Kidney tubule cell (primary cell): ENCODE measurements around the gene BAIAP2L1.
"Not testable (repeated sequence)": the region's sequence is repeated elsewhere in the genome, so short reads cannot be mapped to it uniquely, and the experiment has no call there.

Experiments used
- DNase-seq: peaks from one replicate; pipeline ENCODE4 v3.0.0-alpha.2; 2018; ENCODE audit warnings: low spot score

BAIAP2L1 gene

DNA sequence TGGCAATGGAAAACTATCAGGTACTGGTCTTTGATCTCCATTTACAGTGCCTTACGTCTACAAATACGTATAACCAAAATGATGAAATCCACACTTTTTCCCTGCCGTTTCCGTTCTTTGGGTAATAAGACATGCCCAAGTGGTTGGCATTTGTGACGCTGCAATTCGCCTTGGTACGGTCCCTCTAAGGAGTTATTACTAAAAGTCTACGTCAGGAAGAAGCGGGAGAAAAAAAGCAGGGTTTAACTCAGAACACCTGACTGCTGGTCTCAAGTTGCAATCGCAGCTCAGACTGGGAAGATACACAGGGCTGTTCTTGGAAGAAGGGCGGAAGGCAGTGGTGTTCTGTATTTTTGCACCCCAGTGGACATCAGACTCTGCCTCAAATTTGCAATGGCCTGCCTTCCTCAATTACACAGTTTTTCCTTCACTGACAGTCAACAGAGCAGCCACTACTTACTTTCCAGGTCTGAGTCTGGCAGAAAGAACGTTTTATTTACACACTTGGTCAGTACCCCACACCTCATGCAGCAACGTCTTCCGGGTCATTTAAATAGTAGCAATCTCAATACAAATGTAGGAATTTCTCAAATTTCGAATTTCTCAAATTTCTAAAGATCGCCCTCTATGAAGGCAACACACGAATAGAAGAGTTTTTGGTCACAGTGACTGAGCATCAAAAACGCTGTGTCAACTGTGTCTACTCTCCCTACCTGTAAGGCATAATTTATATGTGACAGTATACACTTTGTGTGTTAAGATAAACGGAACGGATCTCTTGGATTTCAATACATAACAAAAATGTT, 2.1 kb downstream of the BAIAP2L1 start:
- peak; percentile 43 for DNase-seq

DNA sequence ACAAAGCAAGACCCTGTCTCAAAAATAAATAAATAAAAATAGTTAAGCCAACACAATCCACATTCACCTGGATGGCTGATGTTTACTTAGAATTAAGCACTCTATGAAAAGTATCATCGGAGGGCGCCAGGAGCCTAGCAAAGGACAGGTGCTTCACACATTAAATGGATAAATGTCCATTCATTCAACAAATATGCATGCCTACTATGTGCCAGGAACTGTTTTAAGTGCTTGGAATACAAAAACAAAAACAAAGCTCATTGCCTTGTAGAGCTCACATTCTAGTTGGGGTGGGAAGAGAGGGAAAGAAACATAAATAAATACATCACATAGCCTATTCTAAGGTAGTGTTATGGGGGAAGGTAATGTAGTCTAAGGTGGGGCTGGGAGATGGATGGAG, 4.1 kb downstream of the BAIAP2L1 start:
- no peak for DNase-seq

DNA sequence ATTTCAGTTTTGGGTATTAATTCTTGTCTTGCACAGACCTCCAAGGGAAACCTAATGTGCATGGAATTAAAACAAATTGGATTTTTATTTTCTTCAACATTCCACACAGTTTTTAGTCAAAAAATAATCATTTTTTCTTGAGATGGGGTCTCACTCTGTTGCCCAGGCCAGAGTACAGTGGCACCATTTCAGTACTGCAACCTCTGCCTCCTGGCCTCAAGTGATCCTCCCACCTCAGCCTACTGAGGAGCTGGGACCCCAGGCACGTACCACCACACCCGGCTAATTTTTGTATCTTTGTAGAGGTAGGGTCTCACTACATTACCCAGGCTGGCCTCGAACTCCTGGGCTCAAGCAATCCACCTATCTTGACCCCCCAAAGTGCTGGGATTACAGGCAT, 4.9 kb downstream of the BAIAP2L1 start:
- DNase-seq = no peak

- DNase-seq = no peak
These were observed 5.4 kb downstream of the BAIAP2L1 start for GRCh38 chr7:98395481-98395880.

DNA sequence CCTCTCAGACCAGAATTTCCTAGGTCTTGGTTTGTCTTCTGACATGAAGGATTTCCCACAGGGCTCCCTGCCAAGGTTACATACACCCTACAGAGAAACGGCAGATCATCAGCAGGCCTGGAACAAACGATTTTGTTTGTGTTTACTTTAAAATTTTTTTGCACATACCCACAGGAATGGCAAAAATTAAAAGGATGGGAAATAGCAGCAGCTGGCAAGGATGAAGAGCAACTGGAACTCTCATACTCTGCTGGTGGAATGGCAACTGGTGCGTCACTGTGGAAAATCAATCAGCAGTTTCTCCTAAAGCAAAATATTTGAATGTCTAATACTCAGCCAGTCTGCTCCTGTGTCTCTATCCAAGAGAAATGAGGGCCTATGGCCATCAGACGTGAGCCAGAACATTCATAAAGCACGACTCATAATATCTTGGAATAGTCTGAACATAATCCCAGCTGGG, 6.5 kb downstream of the BAIAP2L1 start:
- peak; percentile 59 for DNase-seq

DNA sequence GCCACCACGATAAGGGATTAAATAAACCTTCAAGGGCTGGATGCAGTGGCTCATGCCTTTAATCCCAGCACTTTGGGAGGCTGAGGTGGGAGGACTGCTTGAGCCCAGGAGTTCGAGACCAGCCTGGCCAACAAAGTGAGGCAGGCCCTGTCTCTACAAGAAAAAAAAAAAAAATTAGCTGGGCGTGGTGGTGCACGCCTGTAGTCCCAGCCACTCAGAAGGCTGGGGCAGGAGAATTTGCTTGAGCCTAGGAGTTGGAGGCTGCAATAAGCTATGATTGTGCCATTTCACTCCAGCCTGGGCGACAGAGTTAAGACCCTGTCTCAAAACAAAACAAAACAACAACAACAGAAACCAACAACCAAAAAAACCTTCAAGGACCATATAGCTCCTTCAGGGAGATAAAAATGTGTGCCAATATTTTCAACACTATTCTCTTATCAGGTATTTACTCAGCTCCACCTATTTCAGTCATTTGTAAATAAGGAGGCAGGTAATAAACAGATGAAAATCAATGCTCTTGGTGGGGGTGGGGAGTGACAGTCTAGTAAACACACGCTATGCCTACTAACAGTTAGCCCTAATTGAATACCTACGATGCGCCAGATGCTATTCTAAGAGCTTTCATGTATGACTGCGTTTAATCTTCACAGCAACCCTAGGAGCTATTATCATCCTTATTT, 13.2 kb downstream of the BAIAP2L1 start:
- DNase-seq = no peak

DNA sequence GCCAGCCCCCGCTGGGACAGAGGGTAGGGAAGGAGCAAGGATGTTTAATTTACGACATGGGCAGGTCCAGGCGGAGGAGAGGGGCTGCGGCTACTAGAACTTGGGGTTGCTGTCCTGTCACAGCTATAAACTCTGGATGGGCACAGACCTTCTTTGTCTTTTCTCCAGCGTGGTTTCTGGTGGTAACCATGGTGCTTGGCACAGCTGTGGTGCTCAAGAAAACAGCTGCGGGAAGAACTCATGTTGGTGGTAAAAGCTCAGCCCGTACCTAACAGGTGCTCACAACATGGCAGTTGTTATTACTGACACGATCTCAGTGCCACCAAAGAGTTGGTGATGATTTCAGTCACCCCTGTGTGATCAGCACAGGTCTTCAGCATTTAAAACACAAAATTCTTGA, 13.8 kb downstream of the BAIAP2L1 start:
- DNase-seq = no peak

DNA sequence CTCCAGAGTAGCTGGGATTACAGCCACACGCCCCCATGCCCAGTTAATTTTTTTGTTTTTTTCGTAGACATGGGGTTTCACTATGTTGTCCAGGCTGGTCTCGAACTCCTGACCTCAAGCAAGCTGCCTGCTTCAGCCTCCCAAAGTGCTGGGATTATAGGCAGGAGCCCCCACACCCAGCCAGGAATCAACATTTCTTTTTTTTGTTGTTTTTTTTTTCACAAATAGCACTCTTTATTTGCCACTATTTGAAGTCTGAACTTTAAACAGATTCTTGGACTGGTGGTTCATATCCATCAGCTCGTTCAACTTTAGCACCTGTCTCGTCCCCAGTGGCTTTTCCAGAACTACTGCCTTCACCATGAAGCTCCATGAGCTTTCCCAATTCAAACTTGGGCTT, 15.4 kb downstream of the BAIAP2L1 start:
- not testable (repeated sequence) for DNase-seq

DNA sequence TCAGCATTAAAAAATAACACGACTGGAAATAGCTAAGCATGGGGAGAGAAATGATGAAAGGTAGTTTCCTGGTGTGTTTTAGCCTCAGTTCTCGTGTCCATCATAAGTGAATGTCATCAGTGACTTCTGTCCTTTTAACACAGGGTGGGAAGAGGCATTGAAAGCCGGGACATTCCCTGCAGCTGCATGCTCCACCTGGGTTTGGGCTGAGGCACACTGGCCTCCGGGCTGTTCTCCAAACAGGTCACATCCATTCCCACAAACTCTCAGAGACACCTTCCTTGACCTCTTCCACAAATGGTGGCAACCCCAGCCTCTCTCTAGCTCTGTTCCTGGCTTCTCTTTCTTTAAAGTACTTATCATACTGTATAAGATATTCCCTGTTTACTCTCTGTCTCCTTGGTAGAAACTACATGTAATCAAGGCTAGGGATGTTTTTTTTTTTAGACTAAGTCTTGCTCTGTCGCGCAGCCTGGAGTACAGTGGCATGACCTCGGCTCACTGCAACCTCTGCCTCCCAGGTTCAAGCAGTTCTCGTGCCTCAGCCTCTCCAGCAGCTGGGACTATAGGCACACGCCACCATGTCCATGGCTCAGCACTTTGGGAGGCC, 22.6 kb downstream of the BAIAP2L1 start:
- DNase-seq = no peak

- no peak for DNase-seq
These were observed 24.2 kb downstream of the BAIAP2L1 start for GRCh38 chr7:98376711-98377110.

DNA sequence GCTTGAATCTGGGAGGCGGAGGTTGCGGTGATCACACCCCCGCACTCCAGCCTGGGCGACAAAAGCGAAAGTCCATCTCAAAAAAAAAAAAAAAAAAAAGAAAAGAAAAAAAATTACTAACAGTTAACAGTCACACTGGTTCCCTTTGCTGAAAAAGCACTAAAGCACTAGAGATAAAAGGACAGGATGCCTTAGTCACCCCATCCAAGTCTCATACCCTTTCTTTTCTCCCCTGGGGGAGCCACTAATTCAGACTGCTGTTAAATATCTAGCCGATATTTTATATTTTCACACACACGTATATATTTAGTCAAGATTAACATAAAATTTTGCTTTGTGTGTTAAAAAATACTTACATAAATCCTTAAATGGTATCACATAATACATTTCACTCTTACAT, 25.2 kb downstream of the BAIAP2L1 start:
- DNase-seq = no peak

GRCh38 chr7:98374285-98374680, 26.6 kb downstream of the BAIAP2L1 start:
- DNase-seq = no peak

DNA sequence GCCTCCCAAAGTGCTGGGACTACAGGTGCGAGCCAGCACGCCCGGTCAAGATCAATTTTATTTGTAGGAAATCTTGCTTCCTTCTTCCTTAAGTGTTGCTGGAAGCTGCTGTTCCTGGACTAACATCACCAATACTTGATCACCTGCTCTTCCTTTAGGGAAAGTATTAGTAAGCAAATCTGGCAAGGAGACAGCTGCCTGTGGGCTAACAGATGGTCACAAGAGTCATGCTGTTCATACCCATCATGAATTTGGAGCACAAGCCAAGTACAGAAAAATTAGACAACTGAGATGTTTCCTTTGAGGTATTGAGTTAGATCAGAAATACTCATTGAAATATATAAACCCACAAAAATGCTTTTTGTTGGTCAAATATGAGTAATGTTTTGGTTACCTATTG, 27.9 kb downstream of the BAIAP2L1 start:
- DNase-seq = peak; percentile 88

- DNase-seq = no peak
These were observed 31.2 kb downstream of the BAIAP2L1 start for GRCh38 chr7:98369726-98370125.

DNA sequence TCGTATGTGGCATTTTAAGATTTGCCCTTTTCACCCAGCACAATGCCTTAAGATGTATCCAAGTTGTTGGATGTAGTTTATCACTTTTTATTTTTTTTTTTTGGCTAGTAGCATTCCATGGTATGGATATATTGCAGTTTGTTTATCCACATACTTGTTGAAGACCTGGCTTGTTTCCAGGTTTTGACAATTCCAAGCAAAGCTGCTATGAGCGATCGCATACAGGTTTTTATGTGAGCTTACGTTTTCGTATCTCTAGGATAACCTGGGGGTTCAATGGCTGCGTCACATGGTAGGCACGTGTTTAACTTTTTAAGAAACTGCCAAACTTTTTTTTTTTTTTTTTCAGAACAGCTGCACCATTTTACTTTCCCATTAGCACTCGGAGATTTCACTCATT, 32.2 kb downstream of the BAIAP2L1 start:
- DNase-seq = no peak

DNA sequence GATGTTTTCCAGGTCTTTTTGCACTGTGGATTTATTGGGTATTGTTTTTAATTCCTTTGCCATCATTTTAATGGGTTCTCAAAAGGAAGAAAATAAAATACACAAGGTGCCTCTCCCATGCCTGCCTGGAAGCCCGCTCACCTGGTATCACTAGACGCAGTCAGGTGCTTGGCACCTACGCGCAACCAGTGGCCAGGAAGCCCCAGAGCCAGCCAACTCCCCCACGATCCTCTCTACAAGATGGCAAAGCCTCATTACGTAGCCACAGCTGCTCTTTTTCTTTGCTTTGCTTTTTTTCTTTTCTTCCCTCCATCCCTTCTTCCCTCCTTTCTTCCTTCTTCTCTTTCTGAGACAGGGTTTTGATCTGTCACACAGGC, 34.3 kb downstream of the BAIAP2L1 start:
- DNase-seq = no peak

DNA sequence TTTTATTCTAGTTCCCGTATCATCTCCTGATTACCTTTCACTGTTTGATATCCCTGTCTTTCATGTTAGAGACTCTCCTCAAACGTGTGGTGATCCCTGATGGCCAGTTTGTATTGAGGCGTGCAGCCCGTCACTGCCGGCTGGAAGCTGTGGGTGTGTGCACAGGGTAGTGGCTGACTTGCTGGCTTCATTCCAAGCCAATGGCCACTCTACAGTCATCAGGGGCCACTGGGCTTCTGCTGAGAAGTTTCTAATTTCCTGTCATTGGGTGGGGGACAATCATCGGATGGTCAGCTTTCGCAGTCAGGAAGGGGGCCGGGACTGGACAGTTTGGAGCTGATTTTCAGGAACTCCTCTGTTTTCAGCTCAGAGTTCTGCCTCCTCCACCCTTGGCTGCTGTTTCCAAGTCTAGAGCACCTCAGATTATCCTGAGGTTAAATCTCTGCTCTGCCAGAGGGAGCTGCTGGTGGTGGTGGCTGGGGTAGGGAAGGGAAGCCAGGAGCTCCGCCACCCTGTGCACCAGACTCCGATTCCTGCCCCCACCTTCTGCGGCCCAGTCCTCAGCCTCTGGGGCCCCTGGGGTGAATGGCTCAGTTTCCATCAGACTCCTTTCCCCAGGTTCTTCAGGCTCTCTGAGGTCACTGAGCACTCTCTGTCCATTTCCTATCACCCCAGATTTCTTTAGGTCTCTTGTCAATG, 34.9 kb downstream of the BAIAP2L1 start:
- no peak for DNase-seq

- no peak for DNase-seq
These were observed 36.7 kb downstream of the BAIAP2L1 start for GRCh38 chr7:98364220-98364619.

DNA sequence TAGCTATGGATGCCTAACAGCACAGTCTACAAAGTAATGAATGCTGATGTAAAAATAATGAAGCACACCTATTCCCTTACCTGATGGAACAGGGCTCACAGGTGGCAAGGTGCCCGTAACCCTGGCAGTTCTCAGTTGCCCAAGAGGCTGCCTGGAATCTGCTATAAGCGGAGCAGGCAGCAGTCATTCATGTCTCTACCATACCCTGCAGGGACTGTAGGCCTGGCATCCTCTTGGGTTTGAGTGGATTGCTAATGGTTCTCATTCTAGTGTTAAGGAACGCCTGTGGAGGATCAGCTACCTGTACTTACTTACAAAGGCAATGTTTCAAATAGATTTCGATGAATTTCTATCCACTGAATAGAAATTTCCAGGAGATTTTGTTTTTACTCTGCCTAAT, 38.4 kb downstream of the BAIAP2L1 start:
- DNase-seq = no peak

GRCh38 chr7:98360221-98361130, 40.4 kb downstream of the BAIAP2L1 start:
- DNase-seq = peak; percentile 64

DNA sequence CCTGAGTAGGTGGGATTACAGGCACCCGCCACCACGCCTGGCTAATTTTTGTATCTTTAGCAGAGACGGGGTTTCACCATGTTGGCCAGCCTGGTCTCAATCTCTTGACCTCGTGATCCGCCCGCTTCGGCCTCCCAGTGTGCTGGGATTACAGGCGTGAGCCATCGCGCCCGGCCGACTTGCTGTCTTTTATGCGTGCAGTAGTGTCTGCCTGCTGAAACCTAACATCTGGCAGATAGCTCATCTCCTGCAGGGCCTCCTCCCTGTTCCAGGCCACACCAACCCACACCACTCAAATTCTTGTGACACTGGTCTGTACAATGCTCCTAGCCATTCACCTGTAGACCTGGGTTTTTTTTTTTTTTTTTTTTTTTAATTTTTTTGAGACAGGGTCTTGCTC, 41.5 kb downstream of the BAIAP2L1 start:
- DNase-seq = no peak

GRCh38 chr7:98358706-98359105, 42.2 kb downstream of the BAIAP2L1 start:
- DNase-seq = no peak
